Mesenchymal stem cell (in vitro differentiated cells and primary cell): Measurements from ENCODE around the gene TMEM94.

ENCODE experiments used
- DNase-seq: peaks from one replicate; pipeline ENCODE4 v3.0.0-alpha.2; 2013
- H2AFZ ChIP-seq: one replicate; pipeline ENCODE4 v1.6.1; 2013; ENCODE audit warnings: low read depth, mild to moderate bottlenecking, control low read depth, inconsistent platforms, low read length, moderate library complexity
- H2AK5ac ChIP-seq: 2 replicates; pipeline ENCODE4 v1.6.1; 2013; ENCODE audit warnings: low read length, moderate library complexity, mild to moderate bottlenecking, inconsistent platforms; ENCODE audit not compliant: severe bottlenecking
- H2BK120ac ChIP-seq: one replicate; pipeline ENCODE4 v1.6.1; 2013; ENCODE audit warnings: low read depth, mild to moderate bottlenecking, inconsistent platforms, low read length, moderate library complexity
- H2BK12ac ChIP-seq, 2 experiments: one replicate each; pipeline ENCODE4 v1.6.1; 2013; ENCODE audit warnings: inconsistent platforms in 2 of 2, low read length in 2 of 2, mild to moderate bottlenecking in 2 of 2, moderate library complexity in 2 of 2, control low read depth in 1 of 2
- H2BK15ac ChIP-seq: one replicate; pipeline ENCODE4 v1.6.1; 2013; ENCODE audit warnings: mild to moderate bottlenecking, low read depth, inconsistent platforms; ENCODE audit not compliant: poor library complexity, severe bottlenecking
- H2BK5ac ChIP-seq: 2 replicates; pipeline ENCODE4 v1.6.1; 2013; ENCODE audit warnings: low read depth, mild to moderate bottlenecking, low read length, control low read depth, inconsistent platforms; ENCODE audit not compliant: poor library complexity, severe bottlenecking
- H3K14ac ChIP-seq, 2 experiments: one replicate each; pipeline ENCODE4 v1.6.1; 2013; ENCODE audit warnings: inconsistent platforms in 2 of 2, low read length in 2 of 2, control low read depth in 1 of 2, mild to moderate bottlenecking in 1 of 2, moderate library complexity in 1 of 2
- H3K18ac ChIP-seq, 2 experiments: one replicate each; pipeline ENCODE4 v1.6.1; 2013; ENCODE audit warnings: inconsistent platforms in 2 of 2, low read length in 2 of 2, control low read depth in 1 of 2, low read depth in 1 of 2, mild to moderate bottlenecking in 1 of 2
- H3K23ac ChIP-seq, 2 experiments: one replicate each; pipeline ENCODE4 v1.6.1; 2013; ENCODE audit warnings: inconsistent platforms in 2 of 2, low read length in 2 of 2, mild to moderate bottlenecking in 2 of 2, moderate library complexity in 2 of 2, control low read depth in 1 of 2
- H3K27ac ChIP-seq: 2 replicates; pipeline ENCODE4 v1.5.1; 2013; ENCODE audit warnings: mild to moderate bottlenecking, moderate library complexity, low read length, control low read depth, inconsistent platforms; ENCODE audit not compliant: poor library complexity, severe bottlenecking
- H3K27me3 ChIP-seq, 2 experiments: 2 replicates each; pipeline versions ENCODE4 v1.6.1 to v1.7.0; 2013; ENCODE audit warnings: low read length in 2 of 2, mild to moderate bottlenecking in 2 of 2, moderate library complexity in 2 of 2, control low read depth in 1 of 2, inconsistent platforms in 1 of 2; ENCODE audit not compliant: control insufficient read depth in 1 of 2, insufficient read depth in 1 of 2
- H3K36me3 ChIP-seq, 2 experiments: 2 replicates each; pipeline versions ENCODE4 v1.6.1 to v1.7.0; 2013; ENCODE audit warnings: low read length in 2 of 2, control low read depth in 1 of 2, inconsistent platforms in 1 of 2, low read depth in 1 of 2, mild to moderate bottlenecking in 1 of 2; ENCODE audit not compliant: insufficient read depth in 2 of 2, control insufficient read depth in 1 of 2
- H3K4ac ChIP-seq, 2 experiments: one replicate each; pipeline ENCODE4 v1.6.1; 2013; ENCODE audit warnings: inconsistent platforms in 2 of 2, low read length in 2 of 2, mild to moderate bottlenecking in 2 of 2, moderate library complexity in 2 of 2, control low read depth in 1 of 2, low read depth in 1 of 2
- H3K4me1 ChIP-seq: 2 replicates; pipeline ENCODE4 v1.6.1; 2013; ENCODE audit warnings: low read depth, low read length, control low read depth; ENCODE audit not compliant: control insufficient read depth, insufficient read depth
- H3K4me2 ChIP-seq: 2 replicates; pipeline ENCODE4 v1.6.1; 2013; ENCODE audit warnings: low read length, mild to moderate bottlenecking, inconsistent platforms; ENCODE audit not compliant: poor library complexity, severe bottlenecking
- H3K4me3 ChIP-seq, 2 experiments: 2 replicates each; pipeline versions ENCODE4 v1.5.1 to v1.7.0; 2013; ENCODE audit warnings: low read length in 2 of 2, mild to moderate bottlenecking in 2 of 2, control low read depth in 1 of 2, low read depth in 1 of 2; ENCODE audit not compliant: insufficient read depth in 1 of 2
- H3K79me1 ChIP-seq: replicated peaks from 2 replicates; pipeline ENCODE4 v1.6.1; 2013; ENCODE audit warnings: mild to moderate bottlenecking, control low read depth, low read length, inconsistent platforms; ENCODE audit not compliant: poor library complexity, severe bottlenecking
- H3K9ac ChIP-seq: 2 replicates; pipeline ENCODE4 v1.7.0; 2013; ENCODE audit warnings: mild to moderate bottlenecking, low read length, moderate library complexity
- H3K9me3 ChIP-seq: 2 replicates; pipeline ENCODE4 v1.7.0; 2013; ENCODE audit warnings: mild to moderate bottlenecking, low read length; ENCODE audit not compliant: control insufficient read depth
- H4K8ac ChIP-seq: one replicate; pipeline ENCODE4 v1.6.1; 2013; ENCODE audit warnings: inconsistent platforms, mild to moderate bottlenecking, low read length, moderate library complexity
- H4K91ac ChIP-seq: one replicate; pipeline ENCODE4 v1.6.1; 2013; ENCODE audit warnings: mild to moderate bottlenecking, low read length, inconsistent platforms
- WGBS: methylation state at CpG from one replicate; pipeline ENCODE4 v1.1.7; 2013; ENCODE audit warnings: mixed read lengths; 5-methylcytosine and 5-hydroxymethylcytosine counted together

TMEM94 gene

DNA sequence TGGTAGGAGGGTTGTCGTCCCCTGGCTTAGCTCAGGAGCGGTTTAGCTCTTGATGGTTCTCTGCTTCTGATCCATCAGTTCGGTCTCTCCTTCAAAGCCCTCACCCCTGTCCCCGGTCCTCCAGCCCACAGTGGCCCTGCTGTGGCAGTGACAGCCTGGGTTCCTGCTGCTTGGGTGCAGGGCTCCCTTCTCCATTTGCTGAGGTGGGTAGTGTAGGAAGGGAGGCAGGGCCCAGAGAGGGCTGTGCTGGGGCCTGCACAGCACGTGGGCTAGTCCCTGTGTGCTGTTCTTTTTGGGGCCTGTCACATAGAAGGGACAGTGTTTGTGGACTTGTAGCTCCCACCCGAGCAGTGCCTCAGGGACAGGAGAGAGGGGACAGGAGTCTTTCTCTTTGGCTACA, 18.3 kb downstream of the TMEM94 start:
- H3K4me1 ChIP-seq = peaks cover 21% of the 10 kb centered on the region
- no peak for DNase-seq

DNA sequence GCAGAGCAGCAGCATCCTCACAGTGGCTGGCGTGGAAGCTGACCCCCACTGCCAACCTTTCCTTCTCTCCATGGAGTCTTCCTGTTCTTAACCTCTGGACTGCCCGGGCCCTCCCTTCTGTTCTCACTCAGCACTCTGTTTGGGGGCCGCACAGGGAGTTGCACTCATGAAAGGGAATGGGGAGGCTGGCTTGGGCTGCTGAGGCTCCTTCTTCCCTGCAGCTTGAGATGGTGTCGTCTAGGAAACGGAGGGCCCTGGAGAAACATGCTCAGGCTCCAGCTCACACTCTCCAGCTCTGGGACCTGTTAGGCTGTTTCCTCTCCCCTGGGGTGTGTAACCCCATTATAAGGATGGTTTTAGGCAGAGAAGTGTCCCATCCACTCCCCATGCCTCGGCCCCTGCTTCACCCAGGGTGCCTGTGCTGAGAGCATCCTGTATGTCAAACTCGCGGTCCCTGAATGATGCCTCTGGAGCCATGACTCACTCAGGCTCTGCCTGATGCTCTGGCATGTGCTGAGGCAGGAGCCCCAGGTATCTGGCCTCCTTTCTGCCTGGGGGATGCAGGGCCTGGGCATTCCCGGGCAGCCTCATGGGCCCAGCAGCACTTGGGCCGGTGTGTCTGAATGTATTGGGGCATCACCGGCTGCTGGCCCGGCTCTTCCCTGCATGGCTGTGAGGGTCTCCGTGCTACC, 18.9 kb downstream of the TMEM94 start:
- Histone ChIP-seq H3K9me3 (no peaks in the 10 kb centered on the region), H2BK12ac (peak overlapping the region; percentile 5 to 64), H3K23ac (no peak overlapping the region), H3K4me1 (peaks cover 25% of the 10 kb centered on the region), H3K27ac (no peak overlapping the region), H2AK5ac (no peak overlapping the region), H2BK120ac (no peak overlapping the region), H4K91ac (peak overlapping the region; percentile 73), H3K36me3 (peaks cover 21 to 35% of the 10 kb centered on the region in 2 experiments), H2BK15ac (no peak overlapping the region), H4K8ac (peak overlapping the region; percentile 14), H3K27me3 (no peaks in the 10 kb centered on the region), H3K79me1 (peaks cover 31% of the 10 kb centered on the region), H3K4me2 (no peak overlapping the region), H3K18ac (peak overlapping the region in 1 of 2 experiments; percentile 47), H2BK5ac (no peak overlapping the region), H3K4me3 (no peak overlapping the region), H3K9ac (no peak overlapping the region), H3K4ac (no peak overlapping the region), H2AFZ (no peak overlapping the region), H3K14ac (no peak overlapping the region)
- no peak for DNase-seq
- WGBS = 76% methylated on average over 12 of the region's 13 CpGs

More for the DNA sequence above, 18.3 kb downstream of the TMEM94 start:
- WGBS = 94% methylated on average over 4 of the region's 6 CpGs
- Histone ChIP-seq H3K27me3 (no peaks in the 10 kb centered on the region), H3K36me3 (peaks cover 21 to 32% of the 10 kb centered on the region in 2 experiments), H2AFZ (no peak overlapping the region), H2BK5ac (no peak overlapping the region), H4K91ac (peak overlapping the region; percentile 69), H3K4ac (no peak overlapping the region), H3K79me1 (peaks cover 28% of the 10 kb centered on the region), H3K27ac (no peak overlapping the region), H3K9me3 (no peaks in the 10 kb centered on the region), H3K14ac (peak overlapping the region in 1 of 2 experiments; percentile 49), H3K4me3 (no peak overlapping the region), H2AK5ac (no peak overlapping the region), H3K18ac (peak overlapping the region in 1 of 2 experiments; percentile 27), H4K8ac (peak overlapping the region; percentile 47), H2BK12ac (peak overlapping the region; percentile 5 to 64), H2BK15ac (peak overlapping the region; percentile 33), H2BK120ac (no peak overlapping the region), H3K9ac (no peak overlapping the region), H3K4me2 (no peak overlapping the region), H3K23ac (peak overlapping the region in 1 of 2 experiments; percentile 27)

DNA sequence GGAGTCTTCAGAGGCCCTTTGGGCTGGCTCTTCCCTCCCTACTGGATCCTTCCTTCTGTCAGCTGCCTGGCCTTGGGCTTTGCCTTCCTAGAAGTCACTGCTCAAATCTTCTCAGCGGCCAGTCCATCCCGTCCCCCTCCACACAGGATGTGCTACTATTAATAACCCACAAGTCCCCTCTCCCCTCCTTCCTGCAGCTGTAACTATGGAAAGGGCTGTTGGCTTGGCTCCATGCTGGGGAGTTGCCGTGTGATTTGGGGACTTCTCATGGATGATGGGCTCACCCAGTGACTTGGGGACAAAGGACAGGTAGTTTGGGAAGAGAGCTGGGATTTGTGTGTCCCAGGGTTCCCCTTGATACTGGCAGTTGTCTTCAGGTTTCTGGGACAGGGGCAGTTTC, 19.4 kb downstream of the TMEM94 start:
- no peak overlapping the region for H2AK5ac ChIP-seq

DNA sequence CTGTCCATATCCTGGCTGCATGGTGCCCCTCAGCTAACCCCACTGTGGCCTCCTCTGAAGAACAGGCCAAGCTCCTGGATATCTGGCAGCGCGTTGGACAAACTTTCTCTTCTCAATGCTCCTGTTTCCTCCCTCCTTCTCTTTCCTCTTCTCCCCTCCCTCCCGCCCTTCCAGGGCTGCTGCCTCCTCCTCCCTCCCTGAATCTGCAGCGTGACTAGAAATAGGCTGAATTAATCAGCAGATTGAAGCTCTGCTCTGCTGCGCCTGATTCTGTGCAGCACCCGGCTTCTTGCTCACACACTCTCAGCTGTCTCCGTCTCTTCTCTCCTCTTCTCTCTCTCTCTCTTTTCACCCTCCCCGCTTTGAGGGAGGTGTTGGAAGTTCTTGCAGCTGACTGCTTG, 19.8 kb downstream of the TMEM94 start:
- H4K91ac ChIP-seq = no peak overlapping the region
- H4K8ac ChIP-seq = no peak overlapping the region
- WGBS = 68% methylated on average over 7 of the region's 8 CpGs
- no peak overlapping the region for H3K9ac ChIP-seq
- DNase-seq = peak; percentile 36
- H3K9me3 ChIP-seq = no peaks in the 10 kb centered on the region
- no peak overlapping the region for H3K4ac ChIP-seq
- H3K79me1 ChIP-seq = peaks cover 39% of the 10 kb centered on the region
- no peak overlapping the region for H3K23ac ChIP-seq
- H2BK5ac ChIP-seq = no peak overlapping the region
- H2BK120ac ChIP-seq = no peak overlapping the region
- H2AFZ ChIP-seq = no peak overlapping the region
- H2BK12ac ChIP-seq = no peak overlapping the region
- H3K27me3 ChIP-seq = no peaks in the 10 kb centered on the region
- H3K14ac ChIP-seq = no peak overlapping the region
- H2AK5ac ChIP-seq = no peak overlapping the region
- no peak overlapping the region for H3K4me3 ChIP-seq
- peaks cover 21 to 45% of the 10 kb centered on the region in 2 experiments for H3K36me3 ChIP-seq
- H3K4me2 ChIP-seq = no peak overlapping the region
- H3K27ac ChIP-seq = no peak overlapping the region
- H3K4me1 ChIP-seq = peaks cover 26% of the 10 kb centered on the region
- no peak overlapping the region for H3K18ac ChIP-seq
- peak overlapping the region; percentile 14 for H2BK15ac ChIP-seq

More for the DNA sequence above, 19.4 kb downstream of the TMEM94 start:
- no peak overlapping the region for H3K27ac ChIP-seq
- H4K91ac ChIP-seq = peak overlapping the region; percentile 73
- H3K14ac ChIP-seq = no peak overlapping the region
- H3K9ac ChIP-seq = no peak overlapping the region
- H4K8ac ChIP-seq = no peak overlapping the region
- H3K27me3 ChIP-seq = no peaks in the 10 kb centered on the region
- H2BK15ac ChIP-seq = no peak overlapping the region
- peaks cover 26% of the 10 kb centered on the region for H3K4me1 ChIP-seq
- DNase-seq = no peak
- no peak overlapping the region for H2BK5ac ChIP-seq
- peaks cover 21 to 41% of the 10 kb centered on the region in 2 experiments for H3K36me3 ChIP-seq
- H3K4me3 ChIP-seq = no peak overlapping the region
- no peak overlapping the region for H3K4me2 ChIP-seq
- H3K9me3 ChIP-seq = no peaks in the 10 kb centered on the region
- H2BK120ac ChIP-seq = no peak overlapping the region
- no peak overlapping the region for H2BK12ac ChIP-seq
- no peak overlapping the region for H3K4ac ChIP-seq
- H3K18ac ChIP-seq = peak overlapping the region in 1 of 2 experiments; percentile 47
- WGBS = 24% methylated on average over 3 of the region's 3 CpGs
- no peak overlapping the region for H2AFZ ChIP-seq
- no peak overlapping the region for H3K23ac ChIP-seq
- peaks cover 35% of the 10 kb centered on the region for H3K79me1 ChIP-seq
